HG03521 (cell line): Measurements from ENCODE around the gene CCDC184.
"Not testable (repeated sequence)": the region's sequence is repeated elsewhere in the genome, so short reads cannot be mapped to it uniquely, and the experiment has no call there.

Experiments used
- ATAC-seq: cut with Tn5 transposase; IDR thresholded peaks from one replicate; pipeline ENCODE4 v1.9.1; 2021; ENCODE audit warnings: mild to moderate bottlenecking, moderate library complexity; ENCODE audit not compliant: unreplicated experiment

CCDC184 gene

DNA sequence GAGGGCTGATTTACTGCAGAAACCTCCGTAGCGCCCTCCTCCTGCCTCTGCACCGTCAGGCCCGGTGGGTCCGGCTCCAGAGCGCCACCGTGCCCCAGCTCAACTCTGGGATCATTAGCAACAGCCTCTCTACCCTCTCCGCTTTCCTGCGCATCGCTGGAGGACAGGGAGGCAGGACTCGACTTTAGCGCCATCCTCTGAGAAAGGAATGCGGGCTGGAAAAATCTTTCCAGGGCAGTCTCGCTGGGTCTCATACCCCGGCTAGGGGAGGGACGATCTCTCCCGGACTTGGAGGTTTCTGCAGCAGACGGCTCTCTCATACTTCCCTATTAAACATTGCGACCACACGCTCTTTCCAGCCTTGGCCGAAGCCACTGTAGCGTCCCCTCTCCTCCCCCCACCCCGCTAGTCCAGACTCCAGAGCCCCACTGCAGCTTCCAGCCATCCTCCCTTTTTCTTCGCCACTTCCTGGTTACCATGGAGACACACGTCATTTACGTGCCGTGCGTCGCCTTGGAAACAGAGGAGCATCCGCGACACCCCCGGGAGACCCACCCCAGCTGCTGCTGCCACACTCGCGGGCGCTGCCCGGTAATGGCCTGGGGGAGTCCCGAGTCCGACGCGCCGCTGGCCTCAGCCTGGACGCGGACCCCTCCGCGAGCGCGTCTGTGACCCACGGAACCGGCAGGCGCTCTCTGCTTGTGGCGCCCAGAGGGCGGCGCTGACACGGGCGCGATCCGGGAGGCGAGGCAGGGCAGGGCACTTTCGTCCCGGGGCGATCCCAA lies at the start of gene CCDC184:
TSS of gene CCDC184 (plus strand) at position 554 of the 785 bp plus-strand sequence. CDS start 479 bp downstream, outside the sequence.
- ATAC-seq: peak; percentile 58

DNA sequence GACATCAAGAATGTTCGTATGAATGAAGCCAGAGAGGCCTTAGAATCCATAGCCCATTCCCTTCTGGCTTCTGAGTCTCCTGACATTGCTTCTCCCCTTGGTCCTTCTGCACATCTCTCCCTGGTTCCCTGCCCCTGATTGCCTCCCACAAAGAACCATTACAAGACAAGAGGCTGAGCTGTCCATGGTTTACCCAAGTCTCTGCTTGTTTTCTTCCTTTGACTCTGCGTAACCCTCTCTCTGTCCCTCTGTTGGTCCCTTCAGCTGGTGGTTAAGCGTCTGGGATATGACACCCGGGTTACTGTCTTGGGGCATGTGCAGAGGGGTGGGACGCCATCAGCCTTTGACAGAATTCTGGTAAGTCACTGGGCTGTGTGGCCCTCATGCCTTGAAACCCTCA lies 48.4 kb upstream of the CCDC184 start:
- no peak for ATAC-seq

DNA sequence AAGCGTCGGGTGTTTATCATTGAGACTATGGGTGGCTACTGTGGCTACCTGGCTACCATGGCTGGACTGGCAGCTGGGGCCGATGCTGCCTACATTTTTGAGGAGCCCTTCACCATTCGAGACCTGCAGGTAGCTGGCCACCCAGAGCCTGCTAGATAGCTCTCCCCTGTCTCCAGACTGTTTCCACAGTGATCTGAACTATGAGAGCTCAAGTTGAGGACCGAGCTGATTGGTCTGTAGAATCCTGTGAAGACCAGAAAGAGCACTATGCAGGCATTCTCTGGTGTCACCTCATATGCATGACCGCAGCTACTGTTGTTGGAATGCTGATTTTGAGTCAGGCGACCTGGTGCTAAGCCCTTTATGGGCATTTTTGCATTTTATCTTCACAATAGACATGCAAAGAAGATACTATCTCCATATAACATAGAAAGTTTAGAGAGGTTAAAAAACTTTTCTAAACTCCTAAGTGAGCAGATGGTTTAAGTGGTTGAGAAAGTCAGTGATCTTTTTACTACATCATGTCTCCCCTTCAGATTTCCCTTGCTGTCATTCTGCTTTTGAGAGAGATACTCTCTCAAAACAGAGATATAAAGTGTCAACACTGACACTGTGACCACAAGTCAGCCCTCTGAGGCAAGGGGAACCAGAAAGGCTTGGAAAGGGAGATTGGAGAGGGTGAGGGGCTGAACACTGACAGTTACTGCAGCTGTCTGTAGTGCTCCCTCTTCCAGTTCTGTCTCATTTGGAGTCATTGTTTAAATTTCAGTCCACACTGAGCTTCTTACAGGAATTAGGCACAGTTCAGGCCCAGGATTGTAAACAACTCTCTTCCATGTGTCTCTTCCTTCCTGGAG lies 40.4 kb upstream of the CCDC184 start:
- ATAC-seq: no peak

DNA sequence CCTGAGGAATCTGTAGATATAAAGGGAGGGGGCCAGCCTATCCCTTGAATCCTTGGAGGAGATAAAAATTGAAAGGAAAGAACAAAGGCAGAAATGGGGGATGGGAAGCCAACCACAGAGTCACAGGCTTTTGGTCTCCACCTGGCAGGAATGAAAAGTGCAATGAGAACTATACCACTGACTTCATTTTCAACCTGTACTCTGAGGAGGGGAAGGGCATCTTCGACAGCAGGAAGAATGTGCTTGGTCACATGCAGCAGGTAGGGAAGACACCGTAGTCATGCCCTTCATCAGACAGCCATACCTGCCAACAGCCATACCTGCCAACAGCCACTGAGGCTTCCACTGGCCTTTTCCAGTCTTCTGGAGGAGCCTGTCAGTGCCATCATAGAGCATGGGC lies 39.5 kb upstream of the CCDC184 start:
- ATAC-seq: no peak

DNA sequence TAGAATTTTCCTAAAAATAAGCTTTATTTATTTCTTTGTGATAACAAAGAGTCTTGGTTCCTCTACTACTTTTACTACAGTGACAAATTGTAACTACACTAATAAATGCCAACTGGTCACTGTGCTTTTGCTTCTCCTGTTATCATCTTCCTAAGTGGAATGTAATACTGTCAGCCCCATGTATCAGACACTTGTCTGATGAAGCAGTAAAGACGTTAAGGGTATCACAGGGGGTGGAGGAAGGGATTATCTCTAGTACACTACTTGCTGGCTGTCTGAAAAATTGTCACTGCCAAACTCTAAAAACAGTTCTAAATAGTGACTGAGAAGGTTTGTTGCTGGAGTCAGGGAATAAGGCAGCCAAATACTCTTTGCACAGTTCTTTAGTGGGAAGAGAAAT lies 37.5 kb upstream of the CCDC184 start:
- no peak for ATAC-seq

DNA sequence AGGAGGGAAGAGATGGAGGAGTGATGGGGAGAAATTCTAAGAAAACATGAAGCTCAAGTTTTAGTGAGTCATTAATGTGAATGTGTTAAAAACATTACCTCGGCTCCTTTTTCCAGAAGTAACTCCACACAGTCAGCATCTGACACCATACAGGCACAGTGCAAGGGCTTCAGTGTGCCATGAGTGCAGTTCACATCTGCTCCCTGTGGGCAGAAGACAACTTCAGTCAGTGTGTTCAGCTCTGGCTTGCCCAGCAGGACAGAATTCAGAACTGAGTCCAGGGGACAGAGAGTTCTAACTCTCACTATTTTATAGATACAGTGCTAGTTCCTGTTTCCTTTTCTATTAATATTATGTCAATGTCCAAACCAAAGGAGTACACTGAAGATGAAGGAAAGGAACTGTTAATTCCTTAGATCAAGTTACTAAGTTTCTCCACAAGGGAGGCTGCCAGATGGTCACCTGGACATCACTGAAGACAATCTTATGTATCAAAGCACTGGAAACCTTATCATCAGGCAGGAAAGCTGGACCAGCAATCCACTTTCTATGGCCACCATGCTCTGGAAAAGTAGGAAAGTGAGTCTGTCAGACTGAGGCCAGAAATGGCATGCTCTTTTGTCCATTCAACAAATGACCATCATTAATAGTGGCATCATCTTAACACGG lies 32.2 kb upstream of the CCDC184 start:
- no peak for ATAC-seq

DNA sequence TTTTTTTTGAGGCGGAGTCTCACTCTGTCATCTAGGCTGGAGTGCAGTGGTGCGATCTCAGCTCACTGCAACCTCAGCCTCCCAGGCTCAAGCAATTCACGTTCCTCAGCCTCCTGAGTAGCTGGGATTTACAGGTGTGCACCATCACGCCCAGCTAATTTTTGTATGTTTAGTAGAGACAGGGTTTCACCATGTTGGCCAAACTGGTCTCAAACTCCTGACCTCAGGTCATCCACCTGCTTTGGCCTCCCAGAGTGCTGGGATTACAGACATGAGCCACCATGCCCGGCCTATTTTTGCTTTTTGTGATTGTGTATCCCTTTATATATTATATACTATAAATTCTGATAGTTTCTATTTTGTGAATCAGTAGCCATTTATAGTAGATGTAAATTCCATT lies 27.7 kb upstream of the CCDC184 start:
- not testable (repeated sequence) for ATAC-seq

DNA sequence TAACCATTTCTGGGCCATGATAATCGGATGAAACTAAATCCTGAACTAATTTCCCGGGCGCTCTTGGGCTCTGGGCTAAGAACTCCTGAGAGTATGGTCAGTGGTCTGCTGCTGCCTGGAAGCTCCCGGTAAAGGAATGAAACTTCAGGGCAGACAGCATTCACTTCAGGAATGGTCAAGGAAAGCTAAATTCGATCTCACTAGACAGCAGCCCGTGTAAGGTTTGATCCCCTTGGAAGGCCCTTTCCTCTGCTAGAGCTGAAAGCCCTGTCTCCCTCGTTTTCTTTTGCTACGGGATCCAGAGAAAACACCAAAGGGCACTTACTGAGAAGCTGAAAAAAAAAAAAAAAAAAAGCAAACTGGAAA lies 26.8 kb upstream of the CCDC184 start:
- no peak for ATAC-seq

DNA sequence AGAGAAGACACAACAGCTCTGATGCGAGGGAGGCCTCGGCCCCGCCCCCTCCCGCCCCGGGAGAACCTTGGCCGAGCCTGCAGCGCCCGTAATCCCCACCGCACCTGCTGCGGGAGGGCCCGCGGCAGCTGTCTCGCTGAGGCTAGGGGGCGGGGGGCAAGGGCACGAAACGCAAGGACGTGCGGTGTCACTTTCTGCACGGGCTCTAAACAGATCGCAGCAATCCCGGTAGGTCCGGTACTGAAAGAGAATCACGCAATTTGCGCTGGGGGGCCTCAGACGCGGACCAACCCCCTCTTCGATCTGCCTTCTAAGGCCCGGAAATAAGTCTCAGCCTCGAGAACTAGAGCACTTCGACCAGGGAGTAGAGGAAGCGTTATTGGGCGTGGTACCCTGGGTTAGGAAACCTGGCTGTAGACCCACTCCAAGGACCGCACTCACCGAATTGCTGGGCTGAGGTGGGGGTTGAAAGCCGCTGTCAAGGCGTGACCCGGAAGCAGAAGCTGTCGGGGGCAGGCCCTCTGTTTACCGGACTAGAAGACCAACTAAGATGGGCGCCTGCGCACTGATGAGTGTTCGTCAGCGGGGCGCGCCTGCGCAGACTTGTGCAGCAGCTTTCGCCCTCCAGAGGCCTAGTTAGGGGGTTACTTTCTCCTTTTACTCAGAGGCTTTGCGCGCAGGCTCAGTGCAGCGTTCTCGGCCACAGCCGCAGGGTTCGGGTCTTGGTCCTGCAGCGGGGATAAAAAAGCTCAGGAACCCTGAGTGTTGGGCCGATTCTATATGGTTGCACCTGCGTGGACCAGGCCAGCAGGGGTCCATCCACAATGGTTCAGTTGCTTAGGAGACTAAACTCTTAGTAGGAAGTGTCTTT lies 26.2 kb upstream of the CCDC184 start, which contains the start of gene ASB8:
TSS of gene ASB8 (minus strand) at position 498 of the 871 bp plus-strand sequence. CDS start 4,019 bp downstream, outside the sequence.
- ATAC-seq: peak; percentile 87

DNA sequence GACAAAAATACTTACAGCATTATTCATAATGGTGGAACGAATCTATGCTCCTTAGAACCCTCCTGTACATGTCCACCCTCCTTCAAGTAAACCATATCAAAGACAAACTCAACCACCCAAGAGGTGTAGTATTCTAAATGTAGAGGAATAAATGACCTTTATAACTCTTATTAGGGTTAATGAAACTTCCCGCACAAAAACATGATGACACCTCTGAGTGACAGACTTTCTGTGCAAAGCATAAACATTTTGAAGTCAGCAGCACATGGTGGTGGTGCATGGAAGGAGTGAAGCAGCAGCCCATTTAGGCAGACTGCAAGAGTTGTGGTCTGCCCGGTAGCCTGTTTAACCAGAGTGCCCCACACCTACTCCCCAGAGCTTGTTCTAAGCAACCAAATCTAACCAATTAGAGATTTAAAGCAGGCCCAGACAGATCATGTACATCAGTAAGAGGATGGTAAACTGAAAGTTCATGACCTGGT lies 25.5 kb upstream of the CCDC184 start:
- ATAC-seq: no peak

DNA sequence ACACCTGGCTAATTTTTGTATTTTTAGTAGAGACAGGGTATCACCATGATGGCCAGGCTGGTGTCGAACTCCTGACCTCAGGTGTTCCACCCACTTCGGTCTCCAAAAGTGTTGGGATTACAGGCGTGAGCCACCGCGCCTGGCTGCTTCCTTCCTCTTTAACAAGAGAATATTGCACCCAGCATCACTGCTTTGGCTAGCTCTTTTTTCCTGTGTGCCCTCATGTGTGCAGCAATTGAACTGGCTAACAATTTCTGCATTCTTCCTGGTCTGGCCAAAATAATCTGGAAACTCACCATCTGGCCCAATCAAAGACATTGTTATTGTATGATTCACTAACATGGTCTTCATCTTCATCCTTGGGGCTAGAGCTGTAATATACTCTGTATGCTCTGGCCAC lies 23.4 kb upstream of the CCDC184 start:
- ATAC-seq: no peak

DNA sequence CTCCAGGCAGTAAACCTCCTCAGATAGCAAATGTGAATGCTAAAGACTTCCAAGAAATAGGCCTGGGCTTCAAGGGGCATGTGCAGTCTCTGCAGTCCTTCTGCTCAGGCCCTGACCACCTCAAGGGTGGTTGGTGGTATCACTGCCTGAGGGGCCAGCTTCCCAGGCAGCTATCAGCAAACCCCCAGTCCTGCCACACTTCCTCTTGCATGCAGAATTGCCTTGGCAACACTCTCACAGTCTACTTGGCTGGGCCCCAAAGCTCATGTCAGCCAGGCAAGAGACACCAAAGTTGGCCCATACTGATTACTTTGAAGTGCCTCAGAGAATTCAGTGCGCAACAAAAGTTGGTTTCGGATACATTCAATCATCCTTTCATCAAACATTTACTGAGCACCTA lies 22.6 kb upstream of the CCDC184 start:
- ATAC-seq: no peak

DNA sequence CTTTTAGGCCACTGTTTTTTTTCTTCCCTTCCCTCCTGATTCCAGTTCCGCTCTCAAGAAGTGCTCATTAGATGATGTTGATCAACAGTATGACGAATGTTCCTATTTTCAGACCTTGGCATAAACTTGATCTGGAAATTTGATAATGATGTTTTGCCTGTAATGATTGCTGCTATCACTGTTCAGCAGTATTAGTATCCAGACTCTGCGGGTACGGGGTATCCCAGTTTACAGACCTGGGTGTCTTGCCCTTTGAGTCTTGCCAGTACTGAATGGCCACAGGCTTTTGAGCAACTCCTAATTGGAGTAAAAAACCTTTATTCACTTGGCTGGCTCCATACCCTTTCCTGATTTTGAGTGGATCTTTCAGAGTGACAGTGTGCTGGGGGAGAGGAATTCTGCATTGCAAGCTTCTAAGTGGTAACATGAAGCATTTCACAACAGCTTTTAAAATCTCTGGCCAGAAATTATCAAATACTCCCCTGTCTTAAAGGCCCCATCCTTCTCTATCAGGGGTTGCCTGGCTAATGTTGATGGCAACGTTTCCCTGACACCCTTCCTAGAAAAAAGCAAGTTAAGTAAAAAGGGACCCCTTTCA lies 20.2 kb upstream of the CCDC184 start:
- ATAC-seq: no peak

DNA sequence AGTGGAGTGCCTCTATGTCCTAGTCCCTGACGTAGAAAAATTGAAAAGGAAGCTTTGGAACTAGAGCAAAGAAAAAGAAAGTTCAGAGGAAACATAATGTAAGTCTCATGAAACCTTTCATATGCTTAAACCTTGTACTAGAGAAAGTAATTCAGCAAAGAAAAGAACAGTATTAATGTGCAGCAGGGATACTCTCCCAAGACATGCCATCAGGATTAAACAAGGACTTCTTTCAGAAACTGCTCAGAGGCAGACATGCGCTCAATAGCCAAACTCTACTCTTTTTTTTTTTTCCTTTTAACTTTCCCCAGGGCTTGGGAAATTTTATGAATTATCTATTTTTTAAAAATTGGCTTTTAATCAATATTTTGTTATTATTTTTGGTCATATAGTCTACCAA lies 19.0 kb upstream of the CCDC184 start:
- ATAC-seq: no peak

DNA sequence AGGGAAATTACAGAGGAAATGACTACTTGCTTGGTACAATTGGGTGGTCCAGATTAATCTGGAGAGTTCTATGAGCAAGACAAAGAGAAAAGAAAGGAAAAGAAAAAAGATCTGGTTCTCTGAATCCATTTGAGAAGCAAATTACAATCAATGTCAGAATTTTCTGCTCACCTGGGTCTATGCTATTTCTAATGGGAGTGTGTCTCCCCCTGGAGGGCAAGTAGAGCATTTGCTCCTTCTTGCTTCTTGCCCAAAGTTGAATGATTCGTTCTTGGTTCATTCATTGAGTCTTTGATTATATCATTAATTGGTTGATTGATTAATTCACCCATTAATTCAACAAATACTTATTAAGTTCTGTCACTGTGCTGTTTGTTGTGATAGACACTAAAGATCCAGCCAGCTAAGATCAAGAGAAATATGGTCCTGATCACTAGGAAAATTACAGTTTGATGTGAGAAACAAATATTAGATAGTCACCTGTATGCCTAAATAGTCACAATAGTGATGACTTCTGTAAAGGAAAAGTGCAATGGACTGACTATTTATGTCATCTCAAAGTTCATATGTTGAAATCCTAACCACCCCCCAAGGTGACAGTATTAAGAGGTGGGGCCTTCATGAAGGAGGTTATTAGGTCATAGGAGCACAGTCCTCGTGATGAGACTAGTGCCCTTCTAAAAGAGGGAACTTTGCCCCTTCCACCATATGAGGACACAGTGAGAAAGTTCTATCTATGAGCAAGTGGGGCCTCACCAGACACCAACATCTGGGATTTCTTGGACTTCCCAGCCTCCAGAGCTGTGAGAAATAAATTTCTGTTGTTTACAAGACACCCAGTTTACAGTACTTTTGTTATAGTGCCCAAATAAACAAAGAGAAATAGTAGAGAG lies 18.1 kb upstream of the CCDC184 start:
- no peak for ATAC-seq

DNA sequence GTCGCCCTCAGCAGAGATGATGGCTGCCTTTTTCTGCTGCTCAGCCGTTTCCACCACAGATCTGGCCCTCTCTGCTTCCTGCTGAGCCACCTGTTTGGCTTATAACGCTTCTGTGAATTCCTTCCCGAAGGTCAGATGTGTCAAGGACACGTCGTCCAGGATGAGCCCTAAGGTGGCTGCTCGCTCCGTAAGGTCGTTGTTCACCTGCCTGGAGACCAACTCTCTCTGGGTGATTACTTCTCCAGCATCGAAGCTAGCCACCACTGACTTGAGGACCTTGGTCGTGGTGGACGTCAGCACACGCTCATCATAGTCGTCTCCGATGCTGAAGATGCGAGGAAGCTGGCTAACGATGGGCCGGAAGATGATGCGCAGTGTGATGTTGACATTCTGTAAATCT lies 14.4 kb upstream of the CCDC184 start:
- ATAC-seq: no peak

DNA sequence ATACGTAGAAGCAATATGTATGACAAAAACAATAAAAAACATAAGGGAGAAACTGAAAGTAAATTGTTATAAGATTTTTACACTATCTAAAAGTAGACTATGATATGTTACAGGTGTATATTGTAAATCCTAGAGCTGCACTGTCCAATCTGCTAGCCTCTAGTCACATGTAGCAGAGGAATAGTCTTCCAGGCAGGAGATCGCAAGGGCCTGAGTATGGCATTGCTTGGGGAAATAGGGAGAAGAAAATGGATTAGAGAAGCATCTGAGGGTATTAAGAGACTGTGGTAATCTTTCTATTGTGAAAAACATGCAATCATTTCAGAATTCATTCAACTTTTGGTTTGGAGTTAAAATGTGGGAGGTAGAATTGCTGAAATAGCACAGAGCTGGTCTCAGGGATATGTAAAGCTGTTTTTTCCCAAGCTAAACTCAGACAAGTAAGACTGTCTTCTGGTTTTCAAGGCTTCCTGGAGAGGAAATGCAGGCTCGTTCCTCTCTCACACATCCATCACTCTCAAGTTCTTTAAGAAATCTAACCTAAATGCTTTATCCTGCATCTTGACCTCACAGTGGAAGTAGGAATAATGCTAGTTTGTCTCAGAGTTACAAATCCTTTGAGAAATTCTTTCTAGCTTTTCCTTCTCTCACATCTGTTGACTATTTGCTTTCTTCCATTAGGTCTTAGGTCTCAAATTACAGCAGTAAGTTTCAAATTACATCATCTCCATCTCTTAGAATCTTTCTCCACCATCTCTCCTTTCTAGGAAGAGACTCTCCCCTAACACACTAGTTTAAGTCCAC lies 7.6 kb upstream of the CCDC184 start:
- no peak for ATAC-seq

DNA sequence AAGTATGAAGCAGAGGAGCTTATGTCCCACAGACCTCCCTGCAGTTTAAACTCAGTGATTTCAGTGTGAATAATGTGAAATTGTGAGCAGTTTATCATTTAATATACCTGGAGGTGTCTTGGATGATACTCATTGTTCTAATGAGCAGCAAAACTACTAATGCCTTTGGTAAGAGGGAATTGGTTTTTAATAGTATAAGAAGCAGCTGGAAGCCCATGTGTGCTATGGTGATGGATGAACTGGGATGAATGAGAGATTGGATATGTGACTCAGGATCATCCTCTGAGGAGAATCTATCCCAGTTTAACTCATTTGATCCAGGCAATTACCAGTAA lies 7.1 kb upstream of the CCDC184 start:
- ATAC-seq: no peak
